Stimulated activated CD8-positive, alpha-beta memory T cell treated with anti-CD3 and anti-CD28 coated beads, Interleukin-4, amount 100 ng/mL, for 4 hours (primary cell): ENCODE data around the gene PANK1.

Experiments
- DNase-seq, 2 donors: peaks; one replicate each; pipeline ENCODE4 v3.0.0-alpha.2; 2020; ENCODE audit warnings: low read depth in 2 of 2, low spot score in 1 of 2

Gene PANK1

DNA sequence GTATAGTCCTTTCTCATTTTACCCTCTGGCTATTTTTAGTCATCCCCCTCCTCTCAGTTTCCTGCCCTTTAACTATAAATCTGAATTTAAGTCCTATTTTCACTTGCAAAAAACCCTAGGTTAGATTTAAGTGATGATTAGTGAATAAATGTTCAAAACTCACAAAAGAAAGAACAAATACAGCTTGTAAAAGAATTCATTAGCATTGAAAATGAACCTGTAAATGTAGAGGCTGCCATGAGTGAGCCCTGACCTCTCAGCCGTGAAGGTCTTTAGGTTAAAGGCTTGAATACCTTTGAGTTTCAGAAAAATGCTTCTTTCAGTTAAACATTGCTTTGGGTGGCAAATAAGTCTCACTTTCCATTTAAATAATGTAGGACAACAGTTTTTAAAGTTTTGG, 107.7 kb downstream of the PANK1 start:
- no peak for DNase-seq

DNA sequence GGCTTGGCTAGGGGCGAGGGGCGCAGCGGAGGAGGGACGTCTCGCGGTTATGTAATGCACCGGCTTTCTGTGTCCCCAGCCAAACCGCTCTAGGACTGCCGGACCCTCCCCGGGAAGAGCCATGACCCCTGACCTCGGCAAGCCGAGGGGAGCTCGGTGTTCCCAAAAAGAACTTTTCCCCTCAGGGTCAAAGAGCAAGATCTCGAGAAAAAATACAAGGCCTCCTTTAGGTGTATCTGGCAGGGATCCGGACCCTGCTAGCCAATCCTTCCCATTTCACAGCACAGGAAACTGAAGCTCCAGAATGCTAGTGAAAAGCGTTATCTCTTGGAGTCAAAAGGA, 109.1 kb downstream of the PANK1 start:
- DNase-seq = no peak

DNA sequence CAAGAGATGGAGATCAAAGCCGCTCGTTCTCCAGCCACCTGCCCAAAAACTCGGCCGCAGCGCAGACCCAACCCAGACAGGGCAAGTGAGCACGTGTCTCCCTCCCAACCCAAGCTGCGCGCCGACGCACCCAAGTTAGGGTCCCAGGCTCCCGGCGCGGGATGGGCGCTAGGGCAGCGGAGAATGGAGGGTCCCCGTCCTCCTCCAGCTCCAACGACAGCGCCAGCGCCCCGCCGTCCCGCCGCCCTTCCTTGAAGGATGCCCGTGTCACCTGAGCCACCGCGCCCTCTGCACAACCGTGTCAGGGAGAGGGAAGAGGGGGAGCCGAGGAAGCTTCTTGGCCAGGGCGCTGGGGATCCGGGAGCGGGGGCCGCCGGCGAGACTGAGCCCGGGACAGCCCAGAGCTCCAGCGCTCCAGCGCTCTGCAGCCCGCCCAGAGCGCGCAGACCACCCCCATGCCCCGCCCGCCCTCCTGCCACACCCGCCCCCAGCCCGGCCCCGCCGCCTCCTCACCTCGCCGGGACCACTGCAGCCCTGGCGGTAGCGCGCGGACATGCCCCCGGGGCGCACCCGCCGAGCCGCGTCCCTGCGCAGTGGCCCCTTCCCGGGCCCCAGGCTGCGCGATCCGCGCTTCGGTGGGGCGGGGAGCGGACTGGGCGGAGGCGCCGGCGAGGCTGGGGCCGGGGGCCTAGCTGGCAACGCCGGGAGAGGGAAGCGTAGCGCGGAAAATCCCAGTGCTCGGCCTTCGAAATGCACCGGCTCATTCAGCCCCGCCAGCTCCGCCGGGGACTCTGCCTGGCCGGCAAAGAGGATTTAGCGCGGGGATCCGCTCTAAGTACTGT, 109.7 kb downstream of the PANK1 start, which contains the start of gene SLC16A12:
SLC16A12 (minus strand) TSS at position 424 of the 842 bp plus-strand sequence. CDS start 73,016 bp downstream, outside the sequence.
- no peak for DNase-seq

DNA sequence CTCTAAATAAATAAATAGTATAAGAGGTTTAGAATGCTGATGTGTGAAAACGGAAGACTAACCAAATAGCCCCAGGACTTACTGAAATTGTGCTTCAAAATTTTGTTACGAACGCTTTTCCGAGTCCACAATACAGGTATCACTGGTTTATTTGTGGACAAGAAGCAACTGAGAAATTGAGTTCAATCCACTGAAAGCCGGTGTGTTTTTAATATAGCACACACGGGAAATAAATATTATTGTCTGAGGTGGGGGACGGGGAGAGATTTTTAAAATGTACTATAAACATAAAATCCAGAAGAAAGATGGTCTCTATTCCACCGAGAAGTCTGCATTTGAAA, 110.2 kb downstream of the PANK1 start:
- no peak for DNase-seq
